SK-N-SH treated with all-trans-retinoic acid at 6 μM for 48 hours (cell line): ENCODE measurements around the gene DNAI4.

Source experiments
- ATAC-seq: fragments of 200-7000 bp; cut with Tn5 transposase; 3 replicates; pipeline ENCODE4 v1.9.1; 2020; ENCODE audit warnings: mild to moderate bottlenecking, moderate library complexity
- ARNTL ChIP-seq: fragments of 450-650 bp; formaldehyde crosslinking; IDR thresholded peaks from 2 replicates; pipeline ENCODE4 v1.5.0; 2020; ENCODE audit warnings: low read depth, mild to moderate bottlenecking, moderate library complexity, borderline replicate concordance
- BACH2 ChIP-seq: fragments of 250-450 bp; sonication (Bioruptor Pico); IDR thresholded peaks from 2 replicates; pipeline ENCODE4 v1.9.0; 2021; ENCODE audit warnings: mild to moderate bottlenecking, borderline replicate concordance
- CSDC2 ChIP-seq: fragments of 250-450 bp; sonication (Bioruptor Pico); IDR thresholded peaks from 2 replicates; pipeline ENCODE4 v1.5.0; 2020; ENCODE audit warnings: mild to moderate bottlenecking, moderate library complexity
- GLIS3 ChIP-seq: fragments of 250-450 bp; sonication (Bioruptor Pico); IDR thresholded peaks from 2 replicates; pipeline ENCODE4 v1.5.0; 2020; ENCODE audit warnings: mild to moderate bottlenecking, moderate library complexity
- OSR1 ChIP-seq: fragments of 250-450 bp; sonication (Bioruptor Pico); IDR thresholded peaks from 2 replicates; pipeline ENCODE4 v1.8.0; 2022; ENCODE audit warnings: moderate library complexity, mild to moderate bottlenecking, inconsistent platforms
- PPARA ChIP-seq: fragments of 250-450 bp; sonication (Bioruptor Pico); IDR thresholded peaks from 2 replicates; pipeline ENCODE4 v1.5.0; 2020; ENCODE audit warnings: mild to moderate bottlenecking, borderline replicate concordance
- SNAI2 ChIP-seq: fragments of 250-450 bp; sonication (Bioruptor Pico); IDR thresholded peaks from 2 replicates; pipeline ENCODE4 v1.5.0; 2020; ENCODE audit warnings: mild to moderate bottlenecking, moderate library complexity
- TOX ChIP-seq: fragments of 250-450 bp; sonication (Bioruptor Pico); IDR thresholded peaks from 2 replicates; pipeline ENCODE4 v1.8.0; 2021; ENCODE audit warnings: mild to moderate bottlenecking, moderate library complexity, borderline replicate concordance
- ZFP3 ChIP-seq: fragments of 250-450 bp; sonication (Bioruptor Pico); IDR thresholded peaks from 2 replicates; pipeline ENCODE4 v1.5.0; 2020; ENCODE audit warnings: mild to moderate bottlenecking, moderate library complexity
- ZFP30 ChIP-seq: fragments of 450-650 bp; formaldehyde crosslinking; IDR thresholded peaks from 2 replicates; pipeline ENCODE4 v1.5.0; 2022; ENCODE audit warnings: mild to moderate bottlenecking, moderate library complexity
- ZNF565 ChIP-seq: fragments of 450-650 bp; formaldehyde crosslinking; conservative IDR thresholded peaks from 2 replicates; pipeline ENCODE4 v1.5.0; 2020; ENCODE audit warnings: low read depth, mild to moderate bottlenecking, moderate library complexity
- ZNF8 ChIP-seq: fragments of 450-650 bp; formaldehyde crosslinking; IDR thresholded peaks from 2 replicates; pipeline ENCODE4 v1.5.0; 2020; ENCODE audit warnings: mild to moderate bottlenecking, moderate library complexity
- TF ChIP-seq, protein P1 (sequence below): fragments of 250-450 bp; sonication (Bioruptor Pico); IDR thresholded peaks from 2 replicates; pipeline ENCODE4 v1.8.0; 2021; ENCODE audit warnings: low read depth, mild to moderate bottlenecking, moderate library complexity, borderline replicate concordance
- TF ChIP-seq, protein P2 (sequence below): fragments of 250-450 bp; sonication (Bioruptor Pico); IDR thresholded peaks from 2 replicates; pipeline ENCODE4 v1.5.0; 2020; ENCODE audit warnings: mild to moderate bottlenecking, moderate library complexity
- TF ChIP-seq, protein P3 (sequence below): fragments of 250-450 bp; sonication (Bioruptor Pico); IDR thresholded peaks from 2 replicates; pipeline ENCODE4 v1.5.1; 2020; ENCODE audit warnings: low read depth, mild to moderate bottlenecking, moderate library complexity
- TF ChIP-seq, protein P4 (sequence below): fragments of 250-450 bp; sonication (Bioruptor Pico); IDR thresholded peaks from 2 replicates; pipeline ENCODE4 v1.8.0; 2020; ENCODE audit warnings: mild to moderate bottlenecking, moderate library complexity, borderline replicate concordance
- TF ChIP-seq, protein P5 (sequence below): fragments of 250-450 bp; sonication (Bioruptor Pico); IDR thresholded peaks from 2 replicates; pipeline ENCODE4 v1.5.1; 2021; ENCODE audit warnings: mild to moderate bottlenecking, moderate library complexity

DNAI4 gene

DNA sequence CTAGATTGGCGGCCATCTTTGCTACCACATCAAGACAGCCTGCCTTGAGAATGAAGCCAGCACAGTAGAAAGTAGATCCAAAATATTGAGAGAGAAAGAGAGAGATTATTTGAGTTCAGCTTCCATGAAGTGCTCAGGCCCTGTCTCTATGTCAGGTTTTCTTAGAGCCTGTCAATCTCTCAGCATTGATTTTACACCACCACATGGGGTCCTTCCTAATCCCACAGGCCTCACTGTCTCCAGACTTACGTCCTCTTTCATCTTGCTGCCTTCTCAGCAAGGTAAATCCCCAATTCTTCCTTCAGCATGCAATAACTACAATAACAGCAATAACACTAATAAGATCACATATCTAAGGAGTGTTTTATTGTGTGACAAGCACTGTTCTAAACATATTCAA is 151.4 kb downstream of the DNAI4 start (continued):
- TF ChIP-seq, protein P1, sequence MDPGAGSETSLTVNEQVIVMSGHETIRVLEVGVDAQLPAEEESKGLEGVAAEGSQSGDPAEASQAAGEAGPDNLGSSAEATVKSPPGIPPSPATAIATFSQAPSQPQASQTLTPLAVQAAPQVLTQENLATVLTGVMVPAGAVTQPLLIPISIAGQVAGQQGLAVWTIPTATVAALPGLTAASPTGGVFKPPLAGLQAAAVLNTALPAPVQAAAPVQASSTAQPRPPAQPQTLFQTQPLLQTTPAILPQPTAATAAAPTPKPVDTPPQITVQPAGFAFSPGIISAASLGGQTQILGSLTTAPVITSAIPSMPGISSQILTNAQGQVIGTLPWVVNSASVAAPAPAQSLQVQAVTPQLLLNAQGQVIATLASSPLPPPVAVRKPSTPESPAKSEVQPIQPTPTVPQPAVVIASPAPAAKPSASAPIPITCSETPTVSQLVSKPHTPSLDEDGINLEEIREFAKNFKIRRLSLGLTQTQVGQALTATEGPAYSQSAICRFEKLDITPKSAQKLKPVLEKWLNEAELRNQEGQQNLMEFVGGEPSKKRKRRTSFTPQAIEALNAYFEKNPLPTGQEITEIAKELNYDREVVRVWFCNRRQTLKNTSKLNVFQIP (CRISPR knock-in tag): no peak
- TF ChIP-seq, protein P2, sequence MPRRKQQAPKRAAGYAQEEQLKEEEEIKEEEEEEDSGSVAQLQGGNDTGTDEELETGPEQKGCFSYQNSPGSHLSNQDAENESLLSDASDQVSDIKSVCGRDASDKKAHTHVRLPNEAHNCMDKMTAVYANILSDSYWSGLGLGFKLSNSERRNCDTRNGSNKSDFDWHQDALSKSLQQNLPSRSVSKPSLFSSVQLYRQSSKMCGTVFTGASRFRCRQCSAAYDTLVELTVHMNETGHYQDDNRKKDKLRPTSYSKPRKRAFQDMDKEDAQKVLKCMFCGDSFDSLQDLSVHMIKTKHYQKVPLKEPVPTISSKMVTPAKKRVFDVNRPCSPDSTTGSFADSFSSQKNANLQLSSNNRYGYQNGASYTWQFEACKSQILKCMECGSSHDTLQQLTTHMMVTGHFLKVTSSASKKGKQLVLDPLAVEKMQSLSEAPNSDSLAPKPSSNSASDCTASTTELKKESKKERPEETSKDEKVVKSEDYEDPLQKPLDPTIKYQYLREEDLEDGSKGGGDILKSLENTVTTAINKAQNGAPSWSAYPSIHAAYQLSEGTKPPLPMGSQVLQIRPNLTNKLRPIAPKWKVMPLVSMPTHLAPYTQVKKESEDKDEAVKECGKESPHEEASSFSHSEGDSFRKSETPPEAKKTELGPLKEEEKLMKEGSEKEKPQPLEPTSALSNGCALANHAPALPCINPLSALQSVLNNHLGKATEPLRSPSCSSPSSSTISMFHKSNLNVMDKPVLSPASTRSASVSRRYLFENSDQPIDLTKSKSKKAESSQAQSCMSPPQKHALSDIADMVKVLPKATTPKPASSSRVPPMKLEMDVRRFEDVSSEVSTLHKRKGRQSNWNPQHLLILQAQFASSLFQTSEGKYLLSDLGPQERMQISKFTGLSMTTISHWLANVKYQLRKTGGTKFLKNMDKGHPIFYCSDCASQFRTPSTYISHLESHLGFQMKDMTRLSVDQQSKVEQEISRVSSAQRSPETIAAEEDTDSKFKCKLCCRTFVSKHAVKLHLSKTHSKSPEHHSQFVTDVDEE: no peak
- TF ChIP-seq SNAI2 (CRISPR knock-in tag) (no peak), GLIS3 (CRISPR knock-in tag) (no peak), ZFP3 (CRISPR knock-in tag) (no peak), CSDC2 (no peak)
- TF ChIP-seq, all 23 proteins: peak for 0

DNA sequence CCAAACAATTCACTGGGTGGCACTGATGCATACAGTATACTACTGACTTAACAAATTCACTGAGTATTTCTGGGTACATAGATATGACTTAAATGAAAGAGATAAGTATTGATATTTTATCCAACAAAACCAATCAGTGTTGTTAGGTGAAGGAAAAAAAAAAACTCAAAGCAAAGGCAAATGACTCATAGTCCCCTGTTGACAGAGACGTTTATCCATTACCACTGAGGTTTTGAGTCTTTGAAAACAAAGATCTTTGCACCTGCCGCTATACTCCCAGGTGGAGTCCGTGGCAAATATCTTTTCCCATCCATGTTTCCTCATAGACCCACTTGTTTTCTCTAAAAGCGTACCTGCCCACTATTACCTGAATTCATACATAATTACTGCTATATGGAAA is 154.0 kb downstream of the DNAI4 start:
- no peak for ATAC-seq
- TF ChIP-seq TOX (CRISPR knock-in tag) (no peak), SNAI2 (CRISPR knock-in tag) (no peak), ZNF8 (CRISPR knock-in tag) (no peak), OSR1 (CRISPR knock-in tag) (no peak)

DNA sequence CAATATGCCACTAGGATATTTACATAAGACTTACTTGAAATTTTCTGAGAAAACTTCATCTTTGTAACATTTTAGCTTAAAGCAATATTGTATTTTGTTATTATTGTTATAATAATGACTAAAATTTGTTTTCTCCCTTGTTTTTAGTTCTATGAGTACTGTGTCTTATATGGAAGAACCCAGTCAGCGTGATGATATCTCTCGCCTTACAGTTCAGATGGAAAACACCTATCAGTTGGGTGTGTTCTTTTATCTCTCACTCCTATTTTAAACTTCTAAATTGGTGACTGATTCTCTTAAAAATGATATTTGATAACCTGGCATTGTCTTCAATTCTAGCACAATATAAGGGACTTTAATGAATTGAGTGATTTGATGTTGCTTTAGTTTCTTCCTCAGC is 154.4 kb downstream of the DNAI4 start:
- TF ChIP-seq BACH2 (CRISPR knock-in tag): no peak
- no peak for TF ChIP-seq ARNTL (CRISPR knock-in tag)
- no peak for TF ChIP-seq OSR1 (CRISPR knock-in tag)
- TF ChIP-seq ZNF565 (CRISPR knock-in tag): no peak
- ATAC-seq: no peak

DNA sequence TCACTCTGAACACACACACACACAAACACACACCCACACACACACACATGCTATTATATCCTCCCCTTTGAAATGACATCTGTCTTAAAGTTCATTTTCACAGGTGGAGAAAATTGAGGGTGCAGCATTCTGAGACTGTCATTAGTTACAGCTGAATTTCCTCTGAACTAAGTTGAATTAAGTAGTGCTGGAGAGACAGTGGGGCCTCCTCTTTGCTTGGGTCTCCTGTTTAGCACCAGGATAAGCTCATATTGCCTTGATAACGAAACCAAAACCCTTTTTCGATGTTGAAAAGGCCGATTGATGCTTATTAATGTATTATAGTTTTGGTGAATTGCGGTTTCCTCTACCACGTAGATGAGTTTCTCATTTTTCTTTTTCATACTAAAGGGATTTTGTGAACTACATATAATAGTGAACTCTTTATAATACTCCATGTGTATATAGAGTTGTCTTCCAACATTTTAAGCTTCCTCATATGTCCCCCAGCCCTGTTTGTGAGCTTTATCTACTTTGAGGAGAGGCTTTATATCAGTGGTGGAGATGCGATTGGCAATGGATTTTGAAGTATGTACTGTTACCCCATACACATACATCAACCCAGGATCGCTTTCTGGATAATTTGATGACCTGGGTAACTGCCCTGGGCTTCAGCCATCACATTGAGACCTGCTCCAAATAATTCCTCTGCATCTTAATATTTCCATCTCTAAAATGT is 155.0 kb downstream of the DNAI4 start:
- TF ChIP-seq, protein P1 (CRISPR knock-in tag): no peak
- TF ChIP-seq, protein P3, sequence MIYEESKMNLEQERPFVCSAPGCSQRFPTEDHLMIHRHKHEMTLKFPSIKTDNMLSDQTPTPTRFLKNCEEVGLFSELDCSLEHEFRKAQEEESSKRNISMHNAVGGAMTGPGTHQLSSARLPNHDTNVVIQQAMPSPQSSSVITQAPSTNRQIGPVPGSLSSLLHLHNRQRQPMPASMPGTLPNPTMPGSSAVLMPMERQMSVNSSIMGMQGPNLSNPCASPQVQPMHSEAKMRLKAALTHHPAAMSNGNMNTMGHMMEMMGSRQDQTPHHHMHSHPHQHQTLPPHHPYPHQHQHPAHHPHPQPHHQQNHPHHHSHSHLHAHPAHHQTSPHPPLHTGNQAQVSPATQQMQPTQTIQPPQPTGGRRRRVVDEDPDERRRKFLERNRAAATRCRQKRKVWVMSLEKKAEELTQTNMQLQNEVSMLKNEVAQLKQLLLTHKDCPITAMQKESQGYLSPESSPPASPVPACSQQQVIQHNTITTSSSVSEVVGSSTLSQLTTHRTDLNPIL (CRISPR knock-in tag): no peak
- TF ChIP-seq PPARA (CRISPR knock-in tag) (no peak), OSR1 (CRISPR knock-in tag) (no peak), CSDC2 (no peak), TOX (CRISPR knock-in tag) (no peak), ZFP30 (CRISPR knock-in tag) (no peak), GLIS3 (CRISPR knock-in tag) (no peak)
- TF ChIP-seq, protein P4, sequence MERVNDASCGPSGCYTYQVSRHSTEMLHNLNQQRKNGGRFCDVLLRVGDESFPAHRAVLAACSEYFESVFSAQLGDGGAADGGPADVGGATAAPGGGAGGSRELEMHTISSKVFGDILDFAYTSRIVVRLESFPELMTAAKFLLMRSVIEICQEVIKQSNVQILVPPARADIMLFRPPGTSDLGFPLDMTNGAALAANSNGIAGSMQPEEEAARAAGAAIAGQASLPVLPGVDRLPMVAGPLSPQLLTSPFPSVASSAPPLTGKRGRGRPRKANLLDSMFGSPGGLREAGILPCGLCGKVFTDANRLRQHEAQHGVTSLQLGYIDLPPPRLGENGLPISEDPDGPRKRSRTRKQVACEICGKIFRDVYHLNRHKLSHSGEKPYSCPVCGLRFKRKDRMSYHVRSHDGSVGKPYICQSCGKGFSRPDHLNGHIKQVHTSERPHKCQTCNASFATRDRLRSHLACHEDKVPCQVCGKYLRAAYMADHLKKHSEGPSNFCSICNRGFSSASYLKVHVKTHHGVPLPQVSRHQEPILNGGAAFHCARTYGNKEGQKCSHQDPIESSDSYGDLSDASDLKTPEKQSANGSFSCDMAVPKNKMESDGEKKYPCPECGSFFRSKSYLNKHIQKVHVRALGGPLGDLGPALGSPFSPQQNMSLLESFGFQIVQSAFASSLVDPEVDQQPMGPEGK: no peak
- TF ChIP-seq, protein P5, sequence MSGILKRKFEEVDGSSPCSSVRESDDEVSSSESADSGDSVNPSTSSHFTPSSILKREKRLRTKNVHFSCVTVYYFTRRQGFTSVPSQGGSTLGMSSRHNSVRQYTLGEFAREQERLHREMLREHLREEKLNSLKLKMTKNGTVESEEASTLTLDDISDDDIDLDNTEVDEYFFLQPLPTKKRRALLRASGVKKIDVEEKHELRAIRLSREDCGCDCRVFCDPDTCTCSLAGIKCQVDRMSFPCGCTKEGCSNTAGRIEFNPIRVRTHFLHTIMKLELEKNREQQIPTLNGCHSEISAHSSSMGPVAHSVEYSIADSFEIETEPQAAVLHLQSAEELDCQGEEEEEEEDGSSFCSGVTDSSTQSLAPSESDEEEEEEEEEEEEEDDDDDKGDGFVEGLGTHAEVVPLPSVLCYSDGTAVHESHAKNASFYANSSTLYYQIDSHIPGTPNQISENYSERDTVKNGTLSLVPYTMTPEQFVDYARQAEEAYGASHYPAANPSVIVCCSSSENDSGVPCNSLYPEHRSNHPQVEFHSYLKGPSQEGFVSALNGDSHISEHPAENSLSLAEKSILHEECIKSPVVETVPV (CRISPR knock-in tag): no peak
- ATAC-seq: no peak
